Measurements from ENCODE around the gene EPHB1.

- TF ChIP-seq GATA2 (IDR thresholded peaks at IDR 0.05; ENCODE audit: low read depth, low read length) = no peak
- TF ChIP-seq GATA3 (IDR thresholded peaks at IDR 0.05; ENCODE audit: low read depth, low read length) = no peak
These were observed 239.9 kb downstream of the EPHB1 start for GRCh38 chr3:135034891-135035440.

Data from SH-SY5Y (cell line).